Peyer's patch (tissue), 4 donors: ENCODE measurements around the gene BAZ1A. TPM values are rescaled to one million over a fixed set of nuclear protein-coding genes. Genes with fewer than 3 reads are reported as not detected.
A peak's percentile ranks its signal among the peaks of the same experiment; 100 is the strongest.

Experiments
- DNase-seq, 3 donors: peaks; one replicate each; pipeline ENCODE4 v3.0.0-alpha.2; 2017 to 2019
- H3K27ac ChIP-seq, 4 donors: fragments of 200-600 bp; sonication (generic); one replicate each; pipeline ENCODE4 v1.5.1; 2016 to 2019
- H3K27me3 ChIP-seq, 2 donors: fragments of 200-600 bp; sonication (generic); one replicate each; pipeline ENCODE4 v1.5.1; 2019
- H3K36me3 ChIP-seq, 3 donors: fragments of 200-600 bp; sonication (generic); one replicate each; pipeline ENCODE4 v1.5.1; 2016 to 2019
- H3K4me1 ChIP-seq, 4 donors: fragments of 200-600 bp; sonication (generic); one replicate each; pipeline ENCODE4 v1.5.1; 2016 to 2019
- H3K4me3 ChIP-seq, 4 donors: fragments of 200-600 bp; sonication (generic); 1 replicate in 3 of 4; 2 replicates in 1 of 4; pipeline ENCODE4 v1.5.1; 2016 to 2019; ENCODE audit warnings: mild to moderate bottlenecking in 1 of 4
- H3K9me3 ChIP-seq, 4 donors: fragments of 200-600 bp; sonication (generic); one replicate each; pipeline ENCODE4 v1.5.1; 2016 to 2019; ENCODE audit warnings: mild to moderate bottlenecking in 1 of 4
- CTCF ChIP-seq, 6 experiments: fragments of 450-650 bp in 4 of 6; fragments of 200-600 bp in 2 of 6; sonication (generic) in 1 of 6; IDR thresholded peaks; one replicate each; pipeline ENCODE4 v1.5.1; 2017 to 2019; ENCODE audit warnings: antibody characterized with exemption in 6 of 6, mild to moderate bottlenecking in 3 of 6, moderate library complexity in 1 of 6
- POLR2A ChIP-seq, 2 donors: fragments of 450-650 bp; IDR thresholded peaks; one replicate each; pipeline ENCODE4 v1.5.1; 2017; ENCODE audit warnings: antibody characterized with exemption in 2 of 2, mild to moderate bottlenecking in 2 of 2, moderate library complexity in 2 of 2
- total RNA-seq, 4 donors: library from RNA; depleted of rRNA; stranded (reverse); fragments of >200 nt; gene quantifications; one replicate each; pipeline ENCODE4 v1.1.0, GENCODE V29; 2016

The BAZ1A gene, protein sequence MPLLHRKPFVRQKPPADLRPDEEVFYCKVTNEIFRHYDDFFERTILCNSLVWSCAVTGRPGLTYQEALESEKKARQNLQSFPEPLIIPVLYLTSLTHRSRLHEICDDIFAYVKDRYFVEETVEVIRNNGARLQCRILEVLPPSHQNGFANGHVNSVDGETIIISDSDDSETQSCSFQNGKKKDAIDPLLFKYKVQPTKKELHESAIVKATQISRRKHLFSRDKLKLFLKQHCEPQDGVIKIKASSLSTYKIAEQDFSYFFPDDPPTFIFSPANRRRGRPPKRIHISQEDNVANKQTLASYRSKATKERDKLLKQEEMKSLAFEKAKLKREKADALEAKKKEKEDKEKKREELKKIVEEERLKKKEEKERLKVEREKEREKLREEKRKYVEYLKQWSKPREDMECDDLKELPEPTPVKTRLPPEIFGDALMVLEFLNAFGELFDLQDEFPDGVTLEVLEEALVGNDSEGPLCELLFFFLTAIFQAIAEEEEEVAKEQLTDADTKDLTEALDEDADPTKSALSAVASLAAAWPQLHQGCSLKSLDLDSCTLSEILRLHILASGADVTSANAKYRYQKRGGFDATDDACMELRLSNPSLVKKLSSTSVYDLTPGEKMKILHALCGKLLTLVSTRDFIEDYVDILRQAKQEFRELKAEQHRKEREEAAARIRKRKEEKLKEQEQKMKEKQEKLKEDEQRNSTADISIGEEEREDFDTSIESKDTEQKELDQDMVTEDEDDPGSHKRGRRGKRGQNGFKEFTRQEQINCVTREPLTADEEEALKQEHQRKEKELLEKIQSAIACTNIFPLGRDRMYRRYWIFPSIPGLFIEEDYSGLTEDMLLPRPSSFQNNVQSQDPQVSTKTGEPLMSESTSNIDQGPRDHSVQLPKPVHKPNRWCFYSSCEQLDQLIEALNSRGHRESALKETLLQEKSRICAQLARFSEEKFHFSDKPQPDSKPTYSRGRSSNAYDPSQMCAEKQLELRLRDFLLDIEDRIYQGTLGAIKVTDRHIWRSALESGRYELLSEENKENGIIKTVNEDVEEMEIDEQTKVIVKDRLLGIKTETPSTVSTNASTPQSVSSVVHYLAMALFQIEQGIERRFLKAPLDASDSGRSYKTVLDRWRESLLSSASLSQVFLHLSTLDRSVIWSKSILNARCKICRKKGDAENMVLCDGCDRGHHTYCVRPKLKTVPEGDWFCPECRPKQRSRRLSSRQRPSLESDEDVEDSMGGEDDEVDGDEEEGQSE (N-terminal part only)
- 10 to 100 TPM; 26.3 to 61.1 (median 29.1) TPM for total RNA-seq

- Histone ChIP-seq H3K36me3 (no peaks in the 10 kb centered on the region), H3K9me3 (no peaks in the 10 kb centered on the region), H3K27me3 (no peaks in the 10 kb centered on the region), H3K4me1 (peaks cover 0 to 11% (median 2%) of the 10 kb centered on the region in 4 donors), H3K4me3 (peak within 1 kb of the TSS; percentile 88 to 97 (median 94)), H3K27ac (peak within 1 kb of the TSS; percentile 96 to 100 (median 98))
- peak; percentile 50 to 84 (median 80) for DNase-seq
- TF ChIP-seq POLR2A (IDR thresholded peaks at IDR 0.05) = peak; percentile 89 to 97
- TF ChIP-seq CTCF (IDR thresholded peaks at IDR 0.05) = peak in 2 of 6 experiments; percentile 30 to 39
Observed at GRCh38 chr14:34875031-34875922, at the start of gene BAZ1A. BAZ1A (minus strand) TSS chr14:34875360; CDS start chr14:34874604, 756 bp downstream.

- H3K36me3 ChIP-seq = no peaks in the 10 kb centered on the region
- no peak overlapping the region for H3K27ac ChIP-seq
- H3K4me1 ChIP-seq = no peaks in the 10 kb centered on the region
- no peak overlapping the region for H3K4me3 ChIP-seq
- no peak for DNase-seq
- H3K9me3 ChIP-seq = no peaks in the 10 kb centered on the region
- H3K27me3 ChIP-seq = no peaks in the 10 kb centered on the region
- no peak for TF ChIP-seq POLR2A (IDR thresholded peaks at IDR 0.05)
- TF ChIP-seq CTCF (IDR thresholded peaks at IDR 0.05) = no peak
Observed at GRCh38 chr14:34920339-34920738, 45.2 kb upstream of the BAZ1A start.

DNA sequence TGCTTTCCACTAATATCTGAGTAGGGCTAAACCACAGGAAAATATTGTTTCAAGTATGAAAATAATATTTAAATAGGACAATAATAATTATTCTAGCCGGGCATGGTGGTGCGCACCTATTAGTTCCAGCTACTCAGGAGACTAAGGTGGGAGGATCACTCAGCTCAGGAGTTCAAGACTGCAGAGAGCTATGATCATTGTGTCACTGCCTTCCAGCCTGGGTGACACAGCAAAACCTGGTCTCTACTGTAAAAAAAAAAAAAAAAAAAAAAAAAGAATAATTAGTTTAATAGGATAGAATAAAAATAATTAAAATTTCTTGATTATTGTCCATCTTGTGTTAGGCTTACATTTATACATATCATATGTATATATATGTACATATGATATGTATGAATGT is 38.5 kb upstream of the BAZ1A start:
- Histone ChIP-seq H3K4me3 (no peak overlapping the region), H3K36me3 (no peaks in the 10 kb centered on the region), H3K4me1 (no peaks in the 10 kb centered on the region), H3K9me3 (no peaks in the 10 kb centered on the region), H3K27ac (no peak overlapping the region), H3K27me3 (no peaks in the 10 kb centered on the region)
- no peak for TF ChIP-seq POLR2A (IDR thresholded peaks at IDR 0.05)
- TF ChIP-seq CTCF (IDR thresholded peaks at IDR 0.05) = no peak
- no peak for DNase-seq

DNA sequence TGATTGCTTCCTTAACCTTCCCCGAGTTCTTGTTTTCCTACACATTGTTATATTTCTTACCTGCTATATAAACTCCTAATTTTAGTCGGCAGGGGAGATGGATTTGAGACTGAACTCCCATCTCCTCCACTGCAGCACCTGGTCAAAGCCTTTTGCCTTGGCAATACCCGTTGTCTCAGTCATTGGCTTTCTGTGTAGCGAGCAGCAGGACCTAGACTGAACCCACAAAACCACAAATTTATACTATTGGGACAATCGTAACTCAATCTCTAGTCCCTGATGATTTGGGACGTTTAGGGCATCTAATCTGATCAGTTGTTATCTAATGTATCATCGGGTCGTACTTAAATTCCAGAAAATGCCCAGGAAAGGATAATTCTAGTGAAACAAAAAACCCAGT is 37.8 kb upstream of the BAZ1A start:
- Histone ChIP-seq H3K9me3 (no peaks in the 10 kb centered on the region), H3K4me3 (no peak overlapping the region), H3K4me1 (no peaks in the 10 kb centered on the region), H3K36me3 (no peaks in the 10 kb centered on the region), H3K27ac (no peak overlapping the region), H3K27me3 (no peaks in the 10 kb centered on the region)
- no peak for DNase-seq
- no peak for TF ChIP-seq POLR2A (IDR thresholded peaks at IDR 0.05)
- TF ChIP-seq CTCF (IDR thresholded peaks at IDR 0.05) = no peak
